D721Med (cell line): ENCODE data around the gene SMPD1.

Experiments used
- DNase-seq: peaks from one replicate; pipeline ENCODE4 v3.0.0; 2011; ENCODE audit warnings: low spot score; ENCODE audit not compliant: insufficient read length
- FAIRE-seq: peaks from 2 replicates; lab custom pipeline; 2011; peaks lifted over from hg19 to GRCh38; lab: Jason Lieb, UNC
- CTCF ChIP-seq: IDR thresholded peaks from 2 replicates; pipeline ENCODE4 v1.5.1; 2012; ENCODE audit warnings: mild to moderate bottlenecking, control low read depth; ENCODE audit not compliant: insufficient read depth; ENCODE audit errors: missing control alignments

Gene SMPD1

DNA sequence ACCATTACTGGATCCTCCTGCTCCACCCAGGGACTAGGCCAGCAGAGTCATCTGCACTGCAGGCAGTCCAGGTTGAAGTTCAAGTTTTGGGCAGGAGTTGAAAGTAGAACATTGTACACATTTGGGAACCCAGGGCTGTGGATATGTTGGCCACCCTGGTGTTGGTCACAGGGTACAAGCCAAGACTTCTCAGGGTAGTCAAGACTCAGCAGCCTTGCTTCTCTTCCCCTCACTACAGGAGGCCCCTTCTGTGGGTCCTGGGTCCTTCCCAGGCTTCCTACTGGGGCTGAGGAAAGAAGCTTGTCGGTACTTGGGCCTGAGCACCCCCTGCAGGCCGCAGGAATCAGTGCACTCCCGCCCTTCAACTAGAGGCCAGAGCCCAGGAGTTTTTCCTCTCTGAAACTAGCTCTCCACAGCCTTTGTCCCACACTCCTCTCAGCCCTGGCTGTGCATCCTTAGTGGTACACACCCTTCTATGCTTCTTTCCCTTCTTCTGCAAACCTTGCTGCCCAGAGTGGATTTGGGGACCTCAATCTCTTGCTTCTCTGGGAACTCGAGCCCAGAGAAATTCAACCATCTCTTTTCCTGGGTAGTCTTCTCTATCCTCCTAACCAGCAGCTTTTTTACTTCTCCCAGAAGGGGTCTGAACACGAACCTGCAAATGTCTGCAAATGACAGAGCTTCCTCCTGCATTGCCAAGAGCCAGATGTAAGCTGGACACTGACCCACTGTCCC is 53.2 kb downstream of the SMPD1 start:
- peak; percentile 73 for TF ChIP-seq CTCF
- DNase-seq (peak; percentile 33), FAIRE-seq (no peak)
